PC-3 (cell line): ENCODE data around the gene PCDHGB7.

Experiments
- CTCF ChIP-seq: fragments of 300-600 bp; sonication (generic); conservative IDR thresholded peaks from 2 replicates; pipeline ENCODE4 v1.5.1; 2017; ENCODE audit warnings: antibody characterized with exemption, low read depth, mild to moderate bottlenecking, low read length
- EZH2phosphoT487 ChIP-seq: fragments of 300-600 bp; sonication (generic); IDR thresholded peaks from 2 replicates; pipeline ENCODE4 v1.6.1; 2018; ENCODE audit warnings: mild to moderate bottlenecking, antibody characterized with exemption, low read length, borderline replicate concordance

- TF ChIP-seq CTCF, result no peak
- no peak for TF ChIP-seq EZH2phosphoT487
Measured at GRCh38 chr5:141383345-141383744, 34.1 kb upstream of the PCDHGB7 start.
